GM12801 (cell line): ENCODE measurements around the gene IFTAP.

ENCODE experiments used
- TF ChIP-seq, protein P1 (sequence below): IDR thresholded peaks from one replicate; pipeline ENCODE4 v1.5.1; 2011; ENCODE audit warnings: control low read depth; ENCODE audit not compliant: insufficient read length; ENCODE audit errors: extremely low read depth

The IFTAP gene

DNA sequence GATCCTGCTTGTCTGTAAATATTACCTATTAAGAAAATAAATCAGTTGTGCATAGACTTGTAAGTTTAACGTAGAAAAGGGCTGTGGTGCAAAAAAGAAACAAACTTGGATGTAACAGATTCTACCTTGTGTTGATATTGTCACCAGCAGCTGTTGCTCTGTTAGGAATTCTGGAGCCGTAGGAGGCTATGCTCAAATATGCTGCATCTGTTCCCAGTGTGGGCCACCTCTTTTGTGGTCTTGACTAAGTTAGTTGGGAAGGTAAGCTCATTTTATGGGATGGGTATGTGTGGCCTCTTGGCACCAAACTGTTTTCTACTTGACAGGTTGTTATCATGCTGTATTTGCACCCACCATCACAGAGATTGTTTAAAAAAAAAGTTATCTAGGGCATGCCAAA, 33.2 kb downstream of the IFTAP start:
- TF ChIP-seq, protein P1, sequence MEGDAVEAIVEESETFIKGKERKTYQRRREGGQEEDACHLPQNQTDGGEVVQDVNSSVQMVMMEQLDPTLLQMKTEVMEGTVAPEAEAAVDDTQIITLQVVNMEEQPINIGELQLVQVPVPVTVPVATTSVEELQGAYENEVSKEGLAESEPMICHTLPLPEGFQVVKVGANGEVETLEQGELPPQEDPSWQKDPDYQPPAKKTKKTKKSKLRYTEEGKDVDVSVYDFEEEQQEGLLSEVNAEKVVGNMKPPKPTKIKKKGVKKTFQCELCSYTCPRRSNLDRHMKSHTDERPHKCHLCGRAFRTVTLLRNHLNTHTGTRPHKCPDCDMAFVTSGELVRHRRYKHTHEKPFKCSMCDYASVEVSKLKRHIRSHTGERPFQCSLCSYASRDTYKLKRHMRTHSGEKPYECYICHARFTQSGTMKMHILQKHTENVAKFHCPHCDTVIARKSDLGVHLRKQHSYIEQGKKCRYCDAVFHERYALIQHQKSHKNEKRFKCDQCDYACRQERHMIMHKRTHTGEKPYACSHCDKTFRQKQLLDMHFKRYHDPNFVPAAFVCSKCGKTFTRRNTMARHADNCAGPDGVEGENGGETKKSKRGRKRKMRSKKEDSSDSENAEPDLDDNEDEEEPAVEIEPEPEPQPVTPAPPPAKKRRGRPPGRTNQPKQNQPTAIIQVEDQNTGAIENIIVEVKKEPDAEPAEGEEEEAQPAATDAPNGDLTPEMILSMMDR = no peak

- TF ChIP-seq, protein P1 = no peak
These were observed 33.8 kb downstream of the IFTAP start for GRCh38 chr11:36628141-36628540.

DNA sequence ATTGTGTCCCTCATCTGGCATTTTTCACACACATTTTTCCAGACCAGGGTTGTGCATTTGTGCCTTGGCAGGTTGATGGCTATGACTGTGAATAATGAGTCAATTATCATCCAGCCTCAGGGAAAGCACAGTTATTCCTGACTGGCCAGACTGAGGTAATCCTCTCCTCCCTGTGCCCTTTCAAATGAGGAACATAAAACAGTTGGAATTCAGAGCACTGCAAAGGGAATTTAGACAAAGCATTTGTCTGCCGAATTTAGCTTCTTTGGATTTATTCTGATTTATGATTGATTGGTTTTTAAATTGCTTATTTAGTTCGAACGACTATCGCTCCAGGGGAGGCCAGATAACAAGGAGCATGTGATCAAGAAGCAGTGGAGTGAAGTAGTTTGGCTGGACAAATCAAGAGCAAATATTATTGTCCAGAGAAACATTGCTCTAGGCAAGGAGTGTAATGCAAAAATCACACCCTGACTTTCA, 34.5 kb downstream of the IFTAP start:
- TF ChIP-seq, protein P1 = no peak

DNA sequence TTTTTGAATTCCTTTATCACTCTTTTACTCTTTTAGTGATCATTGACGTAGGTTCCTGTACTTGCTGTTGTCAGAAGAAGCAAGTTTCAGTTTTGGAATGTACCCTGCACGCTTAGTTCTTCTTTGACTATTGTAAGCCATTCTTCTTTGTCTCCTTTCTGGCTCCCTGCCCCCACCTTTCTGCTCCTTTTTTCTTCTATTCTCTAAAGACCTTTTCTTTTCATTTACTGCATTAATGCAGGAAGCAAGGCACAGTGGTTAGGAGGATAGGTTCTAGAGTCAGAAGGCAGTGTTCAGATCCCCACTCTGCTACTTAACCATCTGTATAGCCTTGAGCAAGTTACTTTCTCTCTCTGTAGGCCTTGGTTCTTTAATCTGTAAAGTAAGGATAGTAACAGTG, 37.5 kb downstream of the IFTAP start:
- TF ChIP-seq, protein P1 = no peak

DNA sequence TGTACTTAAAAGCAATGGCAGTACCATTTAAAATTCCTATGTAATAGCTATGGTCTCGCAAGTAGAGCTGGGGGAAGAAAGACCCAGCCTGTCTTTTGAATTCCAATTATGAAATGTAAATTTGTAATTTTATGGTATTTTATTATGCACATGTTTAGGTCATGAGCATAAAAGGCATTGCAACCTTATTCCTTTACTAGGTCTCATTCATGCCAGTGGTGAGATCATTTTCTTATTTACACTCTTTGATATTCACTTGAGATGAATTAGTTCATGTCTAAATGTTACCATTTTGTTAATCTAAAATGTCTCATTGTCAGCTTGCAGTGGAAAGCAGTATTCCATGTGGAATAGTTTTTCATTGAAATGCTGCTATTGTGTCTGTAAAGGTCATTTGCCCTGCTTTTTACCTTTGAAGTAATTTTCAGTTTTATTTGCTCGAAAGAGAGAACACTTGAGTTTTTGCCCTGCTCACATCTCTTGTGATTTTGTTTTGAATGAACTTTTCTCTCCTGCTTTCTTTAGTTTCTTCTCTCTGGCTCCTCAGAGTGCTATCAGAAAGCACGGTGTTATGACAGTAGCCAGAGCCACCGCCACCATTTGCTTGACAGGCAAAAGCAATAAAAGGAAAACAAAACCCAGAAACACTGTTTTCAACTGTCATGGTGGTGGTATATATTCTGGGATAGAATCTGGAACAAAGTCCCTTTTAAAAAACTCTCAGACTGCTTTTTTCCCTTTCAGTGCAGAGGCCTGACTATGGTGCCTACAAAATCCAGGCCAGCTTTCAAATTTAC, 41.0 kb downstream of the IFTAP start:
- TF ChIP-seq, protein P1 = no peak

DNA sequence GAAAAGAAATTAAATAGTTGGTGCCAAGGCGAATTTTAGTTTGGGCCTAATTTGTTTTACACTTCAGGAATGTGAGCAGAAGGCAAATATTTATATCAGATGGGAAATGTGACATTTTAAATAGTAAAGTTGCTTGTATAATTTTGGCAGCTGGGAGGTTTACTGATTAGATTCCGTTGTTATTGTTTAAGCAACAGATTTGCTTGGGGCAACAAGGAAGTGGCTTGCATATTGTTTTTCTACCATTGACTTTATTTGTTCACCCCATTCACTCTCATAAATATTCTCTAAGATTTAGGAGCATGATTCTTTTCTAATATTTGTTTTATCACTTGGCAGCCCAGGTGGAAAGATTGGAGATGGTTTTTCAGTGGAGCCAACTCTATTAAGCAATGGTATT, 44.3 kb downstream of the IFTAP start:
- TF ChIP-seq, protein P1 = no peak

GRCh38 chr11:36657610-36658267, 63.4 kb downstream of the IFTAP start:
- TF ChIP-seq, protein P1 = no peak
